ENCODE data around the gene EVPLL.

The EVPLL gene

DNA sequence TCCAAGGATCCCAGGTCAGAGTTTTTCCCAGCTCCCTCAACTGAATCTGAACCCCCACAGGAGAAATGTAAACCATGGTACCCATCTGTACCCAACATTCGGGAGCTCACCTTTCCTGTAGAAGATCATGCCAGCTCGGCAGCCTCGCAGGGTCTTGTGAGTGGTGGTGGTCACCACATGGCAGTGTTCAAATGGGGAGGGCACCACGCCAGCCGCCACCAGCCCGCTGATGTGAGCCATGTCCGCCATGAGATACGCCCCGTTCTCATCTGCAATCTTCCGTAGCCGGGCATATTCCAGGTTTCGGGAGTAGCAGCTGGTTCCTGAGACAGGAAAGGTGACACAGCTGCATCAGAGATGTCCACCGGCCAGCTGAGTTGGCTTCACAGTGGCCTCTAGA lies 37.6 kb upstream of the EVPLL start:
- peaks cover 54% of the 10 kb centered on the region for H3K36me3 ChIP-seq (ENCODE audit: low read depth)
- no peaks in the 10 kb centered on the region for H3K27me3 ChIP-seq (ENCODE audit: insufficient read depth, poor library complexity, severe bottlenecking)
- ATAC-seq (ENCODE audit: low read depth) (no peak), DNase-seq (ENCODE audit: low spot score) (no peak)
- H3K27ac ChIP-seq (ENCODE audit: poor library complexity, severe bottlenecking): no peak overlapping the region
- TF ChIP-seq, protein P1, sequence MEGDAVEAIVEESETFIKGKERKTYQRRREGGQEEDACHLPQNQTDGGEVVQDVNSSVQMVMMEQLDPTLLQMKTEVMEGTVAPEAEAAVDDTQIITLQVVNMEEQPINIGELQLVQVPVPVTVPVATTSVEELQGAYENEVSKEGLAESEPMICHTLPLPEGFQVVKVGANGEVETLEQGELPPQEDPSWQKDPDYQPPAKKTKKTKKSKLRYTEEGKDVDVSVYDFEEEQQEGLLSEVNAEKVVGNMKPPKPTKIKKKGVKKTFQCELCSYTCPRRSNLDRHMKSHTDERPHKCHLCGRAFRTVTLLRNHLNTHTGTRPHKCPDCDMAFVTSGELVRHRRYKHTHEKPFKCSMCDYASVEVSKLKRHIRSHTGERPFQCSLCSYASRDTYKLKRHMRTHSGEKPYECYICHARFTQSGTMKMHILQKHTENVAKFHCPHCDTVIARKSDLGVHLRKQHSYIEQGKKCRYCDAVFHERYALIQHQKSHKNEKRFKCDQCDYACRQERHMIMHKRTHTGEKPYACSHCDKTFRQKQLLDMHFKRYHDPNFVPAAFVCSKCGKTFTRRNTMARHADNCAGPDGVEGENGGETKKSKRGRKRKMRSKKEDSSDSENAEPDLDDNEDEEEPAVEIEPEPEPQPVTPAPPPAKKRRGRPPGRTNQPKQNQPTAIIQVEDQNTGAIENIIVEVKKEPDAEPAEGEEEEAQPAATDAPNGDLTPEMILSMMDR (IDR thresholded peaks at IDR 0.05; ENCODE audit: poor library complexity, severe bottlenecking): no peak
- H3K4me3 ChIP-seq (ENCODE audit: severe bottlenecking): no peak overlapping the region
- no peaks in the 10 kb centered on the region for H3K9me3 ChIP-seq (ENCODE audit: severe bottlenecking)
- H3K4me1 ChIP-seq (ENCODE audit: insufficient read depth, poor library complexity, severe bottlenecking): no peaks in the 10 kb centered on the region

DNA sequence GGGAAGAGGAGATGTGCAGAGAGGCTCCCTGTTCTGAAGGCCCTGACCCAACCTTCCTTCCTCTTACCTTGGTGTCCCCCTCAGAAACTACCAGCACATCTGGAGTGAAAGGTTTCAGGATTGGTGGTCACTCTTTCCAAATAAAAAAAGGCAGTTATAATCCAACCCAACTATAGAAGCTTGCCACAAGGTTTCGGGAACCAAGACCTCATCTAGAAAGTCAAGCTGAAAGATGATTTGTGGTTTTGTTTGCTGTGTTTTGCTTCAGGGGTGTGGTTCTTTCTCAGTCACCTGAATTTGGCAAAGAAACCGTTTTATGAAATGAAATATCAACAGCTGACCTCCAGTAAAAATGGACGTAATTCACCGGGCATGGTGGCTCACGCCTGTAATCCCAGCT lies 33.6 kb upstream of the EVPLL start:
- H3K36me3 ChIP-seq (ENCODE audit: low read depth): peaks cover 54% of the 10 kb centered on the region
- TF ChIP-seq, protein P1 (IDR thresholded peaks at IDR 0.05; ENCODE audit: poor library complexity, severe bottlenecking): no peak
- no peak for DNase-seq (ENCODE audit: low spot score)
- H3K9me3 ChIP-seq (ENCODE audit: severe bottlenecking): no peaks in the 10 kb centered on the region
- ATAC-seq (ENCODE audit: low read depth): no peak
- no peaks in the 10 kb centered on the region for H3K27me3 ChIP-seq (ENCODE audit: insufficient read depth, poor library complexity, severe bottlenecking)
- H3K4me3 ChIP-seq (ENCODE audit: severe bottlenecking): no peak overlapping the region
- no peak overlapping the region for H3K27ac ChIP-seq (ENCODE audit: poor library complexity, severe bottlenecking)
- H3K4me1 ChIP-seq (ENCODE audit: insufficient read depth, poor library complexity, severe bottlenecking): no peaks in the 10 kb centered on the region

DNA sequence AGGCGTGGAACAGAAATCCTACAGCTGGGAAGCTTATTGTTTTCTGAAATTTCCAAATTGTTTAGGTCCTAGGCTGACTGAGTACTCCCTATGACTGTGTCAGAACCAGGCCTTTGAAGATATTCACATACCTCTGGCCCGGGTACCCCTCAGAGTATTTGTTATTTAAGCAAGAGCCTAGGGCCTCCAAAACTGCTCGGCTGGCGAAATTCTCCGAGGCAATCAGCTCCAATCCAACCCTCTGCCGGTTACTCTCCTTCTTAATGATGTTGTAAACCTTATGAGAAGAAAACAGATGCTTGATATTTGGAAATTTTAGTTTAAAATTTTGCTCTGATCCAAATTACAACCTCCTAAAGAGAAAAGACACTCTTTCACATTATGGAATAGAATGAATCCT lies 24.0 kb upstream of the EVPLL start:
- no peaks in the 10 kb centered on the region for H3K27me3 ChIP-seq (ENCODE audit: insufficient read depth, poor library complexity, severe bottlenecking)
- H3K4me1 ChIP-seq (ENCODE audit: insufficient read depth, poor library complexity, severe bottlenecking): no peaks in the 10 kb centered on the region
- ATAC-seq (ENCODE audit: low read depth) (no peak), DNase-seq (ENCODE audit: low spot score) (no peak)
- no peak overlapping the region for H3K27ac ChIP-seq (ENCODE audit: poor library complexity, severe bottlenecking)
- no peaks in the 10 kb centered on the region for H3K9me3 ChIP-seq (ENCODE audit: severe bottlenecking)
- TF ChIP-seq, protein P1 (IDR thresholded peaks at IDR 0.05; ENCODE audit: poor library complexity, severe bottlenecking): no peak
- peaks cover 63% of the 10 kb centered on the region for H3K36me3 ChIP-seq (ENCODE audit: low read depth)
- H3K4me3 ChIP-seq (ENCODE audit: severe bottlenecking): no peak overlapping the region

DNA sequence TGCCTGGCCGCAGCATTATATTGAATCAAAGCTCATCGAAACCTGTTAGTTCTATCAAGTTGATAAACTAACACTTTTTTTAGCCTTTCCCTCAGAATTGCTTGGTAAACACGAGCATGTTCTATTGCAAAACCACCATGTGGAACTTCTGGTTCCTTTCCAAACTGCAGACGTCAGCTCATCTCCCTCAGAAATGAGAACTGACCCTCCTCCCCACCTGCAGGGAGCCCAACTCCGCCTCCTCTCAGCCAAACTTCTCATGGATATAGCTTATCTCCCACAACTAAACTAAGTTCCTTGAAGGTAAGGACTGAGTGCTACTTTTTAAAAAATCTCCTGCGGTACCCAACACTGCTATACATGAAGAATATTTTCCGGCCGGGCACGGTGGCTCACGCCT lies 21.0 kb upstream of the EVPLL start:
- Histone ChIP-seq H3K9me3 (ENCODE audit: severe bottlenecking) (no peaks in the 10 kb centered on the region), H3K4me1 (ENCODE audit: insufficient read depth, poor library complexity, severe bottlenecking) (no peaks in the 10 kb centered on the region), H3K36me3 (ENCODE audit: low read depth) (peaks cover 55% of the 10 kb centered on the region), H3K27me3 (ENCODE audit: insufficient read depth, poor library complexity, severe bottlenecking) (no peaks in the 10 kb centered on the region), H3K4me3 (ENCODE audit: severe bottlenecking) (no peak overlapping the region), H3K27ac (ENCODE audit: poor library complexity, severe bottlenecking) (no peak overlapping the region)
- no peak for DNase-seq (ENCODE audit: low spot score)
- no peak for ATAC-seq (ENCODE audit: low read depth)
- TF ChIP-seq, protein P1 (IDR thresholded peaks at IDR 0.05; ENCODE audit: poor library complexity, severe bottlenecking): no peak

DNA sequence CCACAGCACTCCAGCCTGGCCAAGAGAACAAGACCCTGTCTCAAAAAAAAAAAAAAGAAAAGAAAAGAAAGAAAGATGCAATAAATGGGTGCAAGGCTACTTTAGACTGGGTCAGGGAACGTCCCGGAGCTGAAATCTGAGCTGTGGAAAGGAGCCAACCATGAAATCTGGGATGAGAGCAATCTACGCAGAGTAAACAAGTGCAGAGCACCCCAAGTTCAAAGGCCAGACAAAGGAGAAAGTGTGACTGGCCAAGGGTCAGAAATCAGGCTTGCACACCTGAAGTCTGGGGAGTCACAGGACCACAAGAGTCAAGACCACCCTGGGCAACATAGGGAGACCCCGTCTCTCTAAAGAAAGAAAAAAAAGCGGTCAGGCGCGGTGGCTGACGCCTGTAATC lies 17.1 kb upstream of the EVPLL start:
- no peak for DNase-seq (ENCODE audit: low spot score)
- no peak for ATAC-seq (ENCODE audit: low read depth)
- no peak overlapping the region for H3K27ac ChIP-seq (ENCODE audit: poor library complexity, severe bottlenecking)
- no peaks in the 10 kb centered on the region for H3K9me3 ChIP-seq (ENCODE audit: severe bottlenecking)
- no peak overlapping the region for H3K4me3 ChIP-seq (ENCODE audit: severe bottlenecking)
- no peaks in the 10 kb centered on the region for H3K4me1 ChIP-seq (ENCODE audit: insufficient read depth, poor library complexity, severe bottlenecking)
- no peaks in the 10 kb centered on the region for H3K27me3 ChIP-seq (ENCODE audit: insufficient read depth, poor library complexity, severe bottlenecking)
- TF ChIP-seq, protein P1 (IDR thresholded peaks at IDR 0.05; ENCODE audit: poor library complexity, severe bottlenecking): no peak
- peaks cover 27% of the 10 kb centered on the region for H3K36me3 ChIP-seq (ENCODE audit: low read depth)

Measured in RWPE2 (cell line).